SK-MEL-5 (cell line): ENCODE data around the gene ENO2. TPM values are rescaled to one million over a fixed set of nuclear protein-coding genes. Genes with fewer than 3 reads are reported as not detected.
"Not testable (repeated sequence)": the region's sequence is repeated elsewhere in the genome, so short reads cannot be mapped to it uniquely, and the experiment has no call there.

ENCODE experiments used
- DNase-seq: peaks from one replicate; pipeline ENCODE4 v3.0.0-alpha.2; 2016; ENCODE audit warnings: low read depth, low spot score
- in situ Hi-C: cut with HindIII; loops from 2 replicates; pipeline ENCODE4 v1.10.0; 2016; ENCODE audit warnings: low sequenced_read_pairs, high pct_unique_total_duplicates, low pct_unique_long_range_greater_than_20kb
- total RNA-seq: library from RNA; depleted of rRNA; stranded (reverse); fragments of >200 nt; shearing (Covaris generic); gene quantifications from 2 replicates; pipeline ENCODE4 v1.2.3, GENCODE V29; 2014

The ENO2 gene
- total RNA-seq, 1 experiment from 2014 or later = 14.5 TPM

DNA sequence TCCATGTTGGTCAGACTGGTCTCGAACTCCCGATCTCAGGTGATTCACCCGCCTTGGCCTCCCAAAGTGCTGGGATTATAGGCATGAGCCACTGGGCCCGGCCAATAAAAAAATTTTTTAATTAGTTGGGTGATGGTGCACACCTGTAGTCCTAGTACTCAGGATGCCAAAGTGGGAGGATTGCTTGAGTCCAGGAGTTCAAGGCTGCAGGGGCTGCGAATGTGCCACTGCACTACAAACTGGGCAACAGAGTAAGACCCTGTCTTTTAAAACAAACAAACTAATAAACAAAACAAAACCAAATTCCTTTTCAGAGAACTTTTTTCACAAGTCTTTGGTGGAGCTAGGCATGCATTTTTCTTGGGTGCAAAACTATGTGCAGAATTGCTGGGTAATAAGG lies 31.1 kb upstream of the ENO2 start:
- no peak for DNase-seq
- in situ Hi-C loops = no loop called here

DNA sequence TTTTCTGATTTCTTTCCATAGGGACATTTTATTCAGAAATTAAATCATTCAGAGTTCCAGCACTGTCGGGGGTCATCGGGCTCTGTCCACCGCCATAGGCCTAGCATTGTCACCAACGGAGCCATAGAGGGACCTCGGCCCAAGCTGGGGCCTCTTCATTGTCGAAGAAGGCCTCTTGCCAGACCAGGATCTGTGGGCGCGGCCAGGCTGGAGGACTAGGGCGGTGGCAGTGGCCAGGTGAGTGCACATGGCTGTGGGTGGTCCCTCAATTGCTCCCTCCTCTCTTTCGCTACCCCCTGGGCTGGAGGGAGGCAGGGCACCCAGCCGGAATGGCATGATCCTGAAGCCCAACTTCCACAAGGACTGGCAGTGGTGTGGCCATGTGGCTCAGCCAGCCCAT lies 30.7 kb upstream of the ENO2 start:
- no peak for DNase-seq
- in situ Hi-C loops = no loop called here

DNA sequence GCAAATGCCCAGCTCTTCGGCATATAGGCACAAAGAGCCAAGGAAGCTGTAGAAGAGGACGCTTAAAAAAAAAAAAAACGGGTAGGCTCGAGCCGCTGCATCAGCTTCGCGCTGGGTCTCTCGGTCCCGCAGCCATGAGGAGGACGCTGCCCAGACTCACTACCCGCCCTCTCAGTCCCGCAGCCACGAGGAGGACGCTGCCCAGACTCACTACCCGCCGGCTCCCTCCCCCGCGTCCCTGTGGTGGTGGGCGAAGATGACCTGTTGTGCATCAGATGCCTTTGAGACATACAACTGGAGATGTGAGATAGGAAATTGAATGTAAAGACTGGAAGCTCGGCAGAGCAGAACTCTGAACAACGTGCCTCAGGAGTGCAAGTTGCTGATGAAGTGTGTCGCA lies 29.8 kb upstream of the ENO2 start:
- no peak for DNase-seq
- in situ Hi-C loops = no loop called here

DNA sequence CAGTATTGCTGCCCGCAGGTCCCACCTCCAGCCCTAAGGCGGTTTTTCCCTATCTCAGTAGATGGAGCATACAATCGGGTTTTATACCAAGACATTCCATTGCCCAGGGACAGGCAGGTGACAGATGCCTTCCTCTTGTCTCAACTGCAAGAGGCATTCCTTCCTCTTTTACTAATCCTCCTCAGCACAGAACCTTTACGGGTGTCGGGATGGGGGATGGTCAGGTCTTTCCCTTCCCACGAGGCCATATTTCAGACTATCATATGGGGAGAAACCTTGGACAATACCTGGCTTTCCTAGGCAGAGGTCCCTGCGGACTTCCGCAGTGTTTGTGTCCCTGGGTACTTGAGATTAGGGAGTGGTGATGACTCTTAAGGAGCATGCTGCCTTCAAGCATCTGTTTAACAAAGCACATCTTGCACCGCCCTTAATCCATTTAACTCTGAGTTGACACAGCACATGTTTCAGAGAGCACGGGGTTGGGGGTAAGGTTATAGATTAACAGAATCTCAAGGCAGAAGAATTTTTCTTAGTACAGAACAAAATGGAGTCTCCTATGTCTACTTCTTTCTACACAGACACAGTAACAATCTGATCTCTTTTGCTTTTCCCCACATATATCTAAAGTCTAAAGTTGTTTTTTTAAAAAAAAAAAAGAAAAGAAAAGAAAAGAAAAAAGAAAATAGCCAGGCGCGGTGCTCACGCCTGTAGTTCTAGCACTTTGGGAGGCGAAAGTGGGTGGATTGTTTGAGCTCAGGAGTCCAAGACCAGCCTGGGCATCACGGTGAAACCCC lies 28.0 kb upstream of the ENO2 start:
- in situ Hi-C loops, DNase-seq: not testable (repeated sequence)

DNA sequence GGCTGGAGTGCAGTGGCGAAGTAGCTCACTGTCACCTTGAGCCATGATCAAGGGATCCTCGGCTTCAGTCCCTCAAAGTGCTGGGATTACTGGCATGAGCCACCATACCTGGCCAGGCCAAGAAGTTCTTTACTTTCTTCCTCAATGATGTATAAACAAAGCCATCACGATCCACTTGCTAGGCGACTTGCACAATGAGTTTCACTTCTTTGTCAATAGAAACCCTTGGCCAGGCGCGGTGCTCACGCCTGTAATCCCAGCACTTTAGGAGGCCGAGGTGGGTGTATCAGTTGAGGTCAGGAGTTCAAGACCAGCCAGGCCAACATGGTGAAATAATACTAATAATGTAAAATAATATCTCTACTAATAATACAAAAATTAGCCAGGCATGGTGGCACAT lies 26.9 kb upstream of the ENO2 start:
- DNase-seq = no peak
- in situ Hi-C loops = no loop called here

DNA sequence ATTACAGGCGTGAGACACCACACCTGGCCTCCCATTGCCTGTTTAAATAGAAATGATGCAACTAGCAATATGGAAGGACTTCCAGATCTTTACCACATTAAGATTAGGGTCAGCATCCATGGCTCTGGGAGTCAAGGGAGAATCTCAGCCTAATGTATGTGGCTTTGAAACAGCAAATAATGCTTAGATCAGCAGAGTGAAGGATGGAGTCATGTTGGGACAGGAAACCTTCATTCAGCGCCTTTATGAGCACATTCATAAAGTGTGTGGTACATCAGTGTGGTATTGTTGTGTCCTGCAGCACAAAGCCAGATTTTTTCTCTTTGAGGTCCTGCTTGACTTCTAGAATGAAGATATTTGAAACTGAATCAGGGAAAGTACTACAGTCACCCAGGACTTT lies 26.0 kb upstream of the ENO2 start:
- DNase-seq = no peak
- in situ Hi-C loops = no loop called here

DNA sequence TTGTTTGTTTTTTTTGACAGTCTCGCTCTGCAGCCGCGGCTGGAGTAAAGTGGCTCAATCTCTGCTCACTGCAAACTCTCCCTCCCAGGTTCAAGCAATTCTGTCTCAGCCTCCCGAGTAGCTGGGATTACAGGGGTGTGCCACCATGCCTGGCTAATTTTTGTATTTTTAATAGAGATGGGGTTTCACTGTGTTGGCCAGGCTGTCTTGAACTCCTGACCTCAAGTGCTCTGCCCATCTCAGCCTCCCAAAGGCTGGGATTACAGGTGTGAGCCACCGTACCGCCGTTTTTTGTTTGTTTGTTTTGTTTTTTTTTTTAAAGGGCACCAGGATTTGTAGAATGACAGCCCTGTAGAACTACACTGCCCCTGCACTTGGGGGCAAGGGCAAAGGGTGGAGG lies 25.6 kb upstream of the ENO2 start:
- in situ Hi-C loops, DNase-seq: not testable (repeated sequence)

DNA sequence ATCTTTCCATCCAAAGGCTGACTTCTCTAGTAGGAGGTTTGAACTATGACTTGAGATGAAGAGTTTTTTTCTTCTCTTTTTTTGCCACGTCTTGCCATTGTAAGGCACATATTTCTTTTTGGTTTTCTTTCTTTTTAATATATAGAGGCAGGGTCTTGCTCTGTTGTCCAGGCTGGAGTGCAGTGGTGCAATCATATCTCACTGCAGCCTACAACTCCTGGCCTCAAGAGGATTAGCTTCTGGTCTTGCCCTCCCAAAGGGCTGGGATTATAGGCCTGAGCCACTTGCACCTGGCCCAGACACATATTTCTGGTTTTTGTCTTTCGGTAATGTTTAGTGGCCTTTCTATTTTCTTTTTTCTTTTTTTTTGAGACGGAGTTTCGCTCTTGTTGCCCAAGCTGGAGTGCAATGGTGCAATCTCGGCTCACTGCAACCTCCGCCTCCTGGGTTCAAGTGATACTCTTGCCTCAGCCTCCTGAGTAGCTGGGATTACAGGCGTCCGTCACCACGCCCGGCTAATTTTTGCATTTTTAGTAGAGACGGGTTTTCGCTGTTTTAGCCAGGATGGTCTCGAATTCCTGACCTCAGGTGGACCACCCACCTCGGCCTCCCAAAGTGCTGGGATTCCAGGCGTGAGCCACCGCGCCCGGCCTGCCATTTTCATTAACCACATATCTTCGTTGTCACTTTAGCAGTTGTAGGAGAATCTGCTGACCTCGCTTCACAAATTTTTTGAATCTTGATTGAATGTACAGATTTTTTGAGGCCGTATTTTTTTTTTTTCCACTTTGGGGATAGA lies 24.4 kb upstream of the ENO2 start:
- DNase-seq, in situ Hi-C loops: not testable (repeated sequence)

DNA sequence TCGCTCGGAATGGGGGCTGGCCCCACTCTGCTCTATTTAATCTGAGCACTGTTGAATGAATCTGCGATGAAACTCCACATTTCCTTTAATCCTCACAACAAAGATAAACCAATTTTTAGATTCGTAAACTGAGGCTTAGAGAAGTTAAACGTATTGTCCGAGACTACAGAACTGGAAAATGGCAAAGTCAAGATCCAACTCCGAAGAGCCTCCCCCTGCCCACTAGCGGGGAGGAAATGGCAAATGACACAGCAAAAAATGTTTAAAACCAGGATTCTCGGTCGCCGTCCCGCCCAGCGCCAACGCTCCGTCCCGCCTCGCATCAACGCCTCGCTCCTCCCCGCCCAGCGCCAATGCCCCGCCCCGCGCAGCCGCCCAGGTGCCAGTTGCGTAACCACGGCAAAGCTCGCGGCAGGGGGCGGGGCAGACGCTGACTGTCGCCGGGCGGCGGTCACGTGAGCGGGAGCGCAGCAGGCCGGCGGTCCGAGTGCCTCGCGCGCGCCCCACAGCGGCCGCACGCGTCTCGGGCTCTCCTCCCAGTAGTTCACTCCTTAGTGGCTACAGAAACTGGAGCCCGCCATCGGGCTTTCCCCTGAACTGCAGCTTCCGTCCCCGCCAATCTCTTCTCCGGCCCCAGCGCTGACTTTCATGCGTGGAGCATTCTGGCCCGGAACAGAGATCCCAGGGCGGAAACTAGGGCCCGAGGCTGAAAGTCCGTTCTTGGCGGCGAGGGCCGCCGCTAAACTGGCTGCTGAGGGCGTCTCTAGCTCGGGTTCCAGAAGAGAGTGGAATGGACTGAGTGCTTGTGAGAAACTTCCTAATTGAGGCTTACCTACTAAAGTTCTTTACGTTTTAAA lies 23.4 kb upstream of the ENO2 start:
- peak; percentile 95 for DNase-seq
- in situ Hi-C loops = no loop called here

DNA sequence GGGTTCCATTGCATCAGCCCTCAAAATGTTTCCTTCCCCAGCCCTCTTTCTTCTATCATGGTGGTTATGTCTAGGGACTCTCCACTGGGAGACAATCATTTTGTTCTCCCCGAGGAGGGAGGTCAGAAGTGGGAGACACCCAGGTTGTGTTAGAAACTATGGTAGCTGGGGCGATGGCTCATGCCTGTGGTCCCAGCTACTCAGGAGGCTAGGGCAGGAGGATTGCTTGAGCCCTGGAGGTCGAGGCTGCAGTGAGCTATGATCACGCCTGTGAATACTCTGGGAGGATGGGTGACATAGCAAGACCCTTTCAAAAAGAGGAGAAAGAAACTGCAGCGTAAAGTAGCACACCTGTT lies 22.8 kb upstream of the ENO2 start:
- in situ Hi-C loops = no loop called here
- no peak for DNase-seq

DNA sequence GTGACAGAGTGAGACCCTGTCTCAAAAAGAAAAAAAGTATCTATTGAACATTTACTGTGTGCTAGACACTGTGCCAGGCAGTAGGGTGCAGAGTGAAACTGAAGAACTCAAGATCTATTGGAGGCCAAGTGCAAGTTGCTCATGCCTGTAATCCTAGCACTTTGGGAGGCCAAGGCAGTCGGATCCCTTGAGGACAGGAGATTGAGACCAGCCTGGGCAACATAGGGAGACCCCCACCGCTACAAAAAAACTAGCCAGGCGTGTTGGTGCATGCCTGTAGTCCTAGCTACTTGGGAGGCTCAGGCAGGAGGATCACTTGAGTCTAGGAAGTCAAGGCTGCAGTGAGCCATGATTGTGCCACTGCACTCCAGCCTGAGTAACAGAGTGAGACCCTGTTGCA lies 21.7 kb upstream of the ENO2 start:
- in situ Hi-C loops, DNase-seq: not testable (repeated sequence)

DNA sequence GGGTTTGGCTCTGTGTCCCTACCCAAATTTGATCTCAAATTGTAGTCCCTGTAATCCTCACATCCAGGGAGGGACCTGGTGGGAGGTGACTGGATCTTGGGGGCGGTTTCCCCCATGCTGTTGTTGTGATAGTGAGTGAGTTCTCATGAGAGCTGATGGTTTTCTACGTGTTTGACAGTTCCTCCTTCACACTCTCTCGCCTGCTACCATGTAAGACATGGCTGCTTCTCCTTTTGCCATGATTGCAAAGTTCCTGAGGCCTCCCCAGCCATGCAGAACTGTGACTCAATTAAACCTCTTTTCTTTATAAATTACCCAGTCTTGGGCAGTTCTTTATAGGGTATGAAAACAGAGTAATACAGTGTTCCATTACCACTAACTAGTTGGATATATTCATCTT lies 20.1 kb upstream of the ENO2 start:
- in situ Hi-C loops = no loop called here
- no peak for DNase-seq

DNA sequence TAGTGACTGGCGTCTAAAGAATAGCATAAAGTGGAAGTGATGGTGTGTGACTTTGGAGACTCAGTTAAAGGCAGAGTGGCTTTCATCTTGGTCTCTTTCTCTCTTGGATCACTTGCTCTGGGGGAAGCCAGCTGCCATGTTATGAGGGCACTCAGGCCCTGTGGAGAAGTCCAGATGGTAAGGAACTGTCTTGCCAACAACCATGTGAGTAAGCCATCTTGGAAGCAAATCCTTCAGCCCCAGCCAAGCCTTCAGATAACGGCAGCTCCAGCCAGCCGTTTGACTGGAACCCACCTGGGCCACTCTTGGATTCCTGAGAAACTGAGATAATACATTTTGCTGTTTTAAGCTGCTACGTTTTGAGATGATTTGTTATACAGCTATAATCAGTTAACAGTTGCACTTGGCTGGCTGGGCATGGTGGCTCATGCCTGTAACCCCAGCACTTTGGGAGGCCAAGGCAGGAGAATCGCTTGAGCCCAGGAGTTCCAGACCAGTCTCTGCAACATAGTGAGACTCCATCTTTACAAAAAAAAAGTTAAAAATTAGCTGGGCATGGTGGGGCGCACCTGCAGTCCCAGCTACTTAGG lies 17.4 kb upstream of the ENO2 start:
- in situ Hi-C loops = no loop called here
- DNase-seq = no peak

DNA sequence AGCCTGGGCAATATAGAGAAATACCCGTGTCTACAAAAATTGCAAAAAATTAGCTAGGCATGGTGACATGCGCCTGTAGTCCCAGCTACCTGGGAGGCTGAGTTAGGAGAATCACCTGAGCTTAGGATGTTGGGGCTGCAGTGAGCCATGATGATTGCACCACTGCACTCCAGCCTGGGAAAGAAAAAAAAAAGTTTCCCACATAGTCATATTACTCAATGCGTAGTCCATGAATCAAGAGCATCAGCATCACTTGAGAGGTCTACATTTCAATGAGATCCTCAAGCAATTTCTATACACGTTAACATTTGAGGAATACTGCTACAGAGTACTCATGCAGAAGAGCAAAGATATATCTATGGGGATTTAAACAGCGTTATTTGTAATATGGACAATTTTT lies 15.0 kb upstream of the ENO2 start:
- in situ Hi-C loops = no loop called here
- DNase-seq = no peak

DNA sequence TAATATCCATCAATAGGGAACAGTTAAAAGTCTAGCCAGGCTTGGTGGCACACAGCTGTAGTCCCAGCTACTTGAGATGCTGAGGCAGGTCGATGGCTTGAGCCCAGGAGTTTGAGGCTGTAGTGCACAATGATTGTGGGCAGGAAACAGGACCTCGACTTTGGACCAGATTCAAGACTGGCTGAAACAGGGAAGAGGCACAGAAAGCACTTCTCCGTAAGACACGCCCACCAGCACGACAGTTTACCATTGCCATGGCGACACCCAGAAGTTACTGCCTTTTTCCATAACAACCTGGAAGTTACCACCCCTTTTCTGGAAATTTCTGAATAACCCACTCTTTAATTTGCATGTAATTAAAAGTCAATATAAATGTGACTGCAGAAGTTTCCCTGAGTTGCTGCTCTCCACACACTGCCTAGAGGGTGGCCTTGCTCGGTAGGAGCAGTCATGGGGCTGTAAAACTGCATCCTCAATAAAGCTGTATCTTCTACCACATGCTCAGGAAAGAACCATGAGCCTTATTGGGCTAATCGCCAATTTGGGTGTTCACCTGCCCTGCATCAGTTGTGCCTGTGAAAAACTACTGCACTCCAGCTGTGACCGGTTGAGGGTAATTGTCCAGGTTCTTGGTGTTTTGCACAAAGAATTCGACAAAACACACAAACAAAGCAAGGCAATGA lies 14.4 kb upstream of the ENO2 start:
- DNase-seq = no peak
- in situ Hi-C loops = no loop called here

DNA sequence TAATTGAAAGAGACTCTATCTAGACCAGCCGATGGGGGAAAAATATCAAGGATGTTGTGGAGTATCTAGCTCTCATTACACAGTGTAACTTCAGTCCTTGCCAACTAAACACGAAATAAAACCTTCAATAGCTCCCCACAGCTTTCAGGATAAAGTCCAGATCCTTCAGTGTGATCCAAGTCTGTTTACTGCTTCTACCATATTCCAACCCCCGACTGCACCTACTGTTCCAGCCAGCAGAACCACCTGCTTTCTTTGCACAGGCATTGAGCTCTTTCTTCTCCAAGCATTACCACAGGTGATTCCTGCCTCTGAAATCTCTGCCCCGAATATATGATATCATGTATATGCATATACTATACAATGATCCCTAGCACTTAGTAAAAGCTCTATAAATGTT lies 11.9 kb upstream of the ENO2 start:
- no peak for DNase-seq
- in situ Hi-C loops = no loop called here

DNA sequence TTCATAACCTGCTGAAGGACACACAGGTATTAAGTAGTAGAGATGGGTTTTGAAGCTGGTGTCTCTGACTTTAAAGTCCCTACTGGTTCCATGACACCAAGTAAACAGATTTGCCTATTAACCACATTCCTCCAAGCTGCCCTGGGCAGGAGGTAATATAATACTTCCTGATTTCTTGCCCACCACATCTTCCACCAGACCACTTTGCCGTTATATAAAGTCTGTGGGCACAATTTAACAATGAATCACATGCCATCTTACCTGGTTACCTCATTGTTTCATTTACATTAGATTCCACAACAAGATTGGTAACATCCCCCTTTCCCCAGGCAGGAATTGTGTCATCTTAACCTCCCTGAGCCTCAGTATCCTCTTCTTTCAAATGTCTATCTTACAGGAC lies 10.7 kb upstream of the ENO2 start:
- in situ Hi-C loops = no loop called here
- DNase-seq = no peak
